Measurements from ENCODE around the gene AP5B1.

The AP5B1 gene

GRCh38 chr11:65801153-65801987, 20.6 kb upstream of the AP5B1 start:
- in situ Hi-C loops (cut with MboI; ENCODE audit: low sequenced_read_pairs) = no loop called here

- in situ Hi-C loops (cut with MboI; ENCODE audit: low sequenced_read_pairs) = no loop called here
Measured at GRCh38 chr11:65798882-65799281, 18.1 kb upstream of the AP5B1 start.

GRCh38 chr11:65797711-65798110, 16.9 kb upstream of the AP5B1 start:
- in situ Hi-C loops (cut with MboI; ENCODE audit: low sequenced_read_pairs) = no loop called here

GRCh38 chr11:65796726-65797601, 16.2 kb upstream of the AP5B1 start:
- in situ Hi-C loops (cut with MboI; ENCODE audit: low sequenced_read_pairs) = no loop called here

- in situ Hi-C loops (cut with MboI; ENCODE audit: low sequenced_read_pairs) = no loop called here
Measured at GRCh38 chr11:65794570-65795510, 14.1 kb upstream of the AP5B1 start.

- in situ Hi-C loops (cut with MboI; ENCODE audit: low sequenced_read_pairs) = no loop called here
Measured at GRCh38 chr11:65793625-65794400, 13.0 kb upstream of the AP5B1 start.

- in situ Hi-C loops (cut with MboI; ENCODE audit: low sequenced_read_pairs) = no loop called here
Measured at GRCh38 chr11:65793144-65793581, 12.4 kb upstream of the AP5B1 start.

- in situ Hi-C loops (cut with MboI; ENCODE audit: low sequenced_read_pairs) = no loop called here
Measured at GRCh38 chr11:65792456-65792855, 11.7 kb upstream of the AP5B1 start.

- in situ Hi-C loops (cut with MboI; ENCODE audit: low sequenced_read_pairs) = no loop called here
Measured at GRCh38 chr11:65791719-65792213, 11.0 kb upstream of the AP5B1 start.

GRCh38 chr11:65790902-65791650, 10.3 kb upstream of the AP5B1 start:
- in situ Hi-C loops (cut with MboI; ENCODE audit: low sequenced_read_pairs) = no loop called here

GRCh38 chr11:65790104-65790901, 9.5 kb upstream of the AP5B1 start:
- in situ Hi-C loops (cut with MboI; ENCODE audit: low sequenced_read_pairs) = no loop called here

- in situ Hi-C loops (cut with MboI; ENCODE audit: low sequenced_read_pairs) = no loop called here
Measured at GRCh38 chr11:65789230-65790103, 8.7 kb upstream of the AP5B1 start.

- in situ Hi-C loops (cut with MboI; ENCODE audit: low sequenced_read_pairs) = no loop called here
Measured at GRCh38 chr11:65788821-65789220, 8.0 kb upstream of the AP5B1 start.

- in situ Hi-C loops (cut with MboI; ENCODE audit: low sequenced_read_pairs) = no loop called here
Measured at GRCh38 chr11:65787649-65788622, 7.2 kb upstream of the AP5B1 start.

GRCh38 chr11:65786786-65787636, 6.2 kb upstream of the AP5B1 start, which contains the start of gene OVOL1:
Gene OVOL1, plus strand, starts transcription at chr11:65787063. Its CDS starts 311 bp downstream, at chr11:65787374.
- in situ Hi-C loops (cut with MboI; ENCODE audit: low sequenced_read_pairs) = no loop called here

Measured in hTERT RPE-1 (cell line).